ENCODE data around the gene NCR2. TPM values are rescaled to one million over a fixed set of nuclear protein-coding genes. Genes with fewer than 3 reads are reported as not detected.
"Not testable (repeated sequence)": the region's sequence is repeated elsewhere in the genome, so short reads cannot be mapped to it uniquely, and the experiment has no call there.

The NCR2 gene
- total RNA-seq (2014; rRNA removed; shearing (Covaris generic)) = not detected in 2 replicates

DNA sequence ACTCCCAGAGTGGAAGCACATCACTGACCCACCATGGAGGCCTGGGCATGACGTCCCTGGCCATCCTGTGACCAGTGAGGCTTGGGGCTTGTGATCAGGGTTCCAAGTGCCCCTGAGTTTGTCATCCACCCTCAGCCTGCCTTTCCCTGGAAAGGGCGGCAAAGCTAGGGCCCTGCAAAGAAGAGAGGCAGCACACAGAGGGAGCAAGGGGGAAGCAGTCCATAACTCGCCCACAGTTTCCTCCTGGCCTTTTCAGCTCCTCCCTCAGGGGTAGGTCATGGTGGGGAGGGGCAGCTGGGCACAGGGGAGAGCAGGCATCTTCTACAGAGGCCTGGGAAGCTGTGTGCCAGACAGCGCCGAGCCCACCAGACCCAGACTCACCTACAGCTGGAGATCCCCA, at the start of gene NCR2:
TSS of gene NCR2 (plus strand) at position 313 of the 400 bp plus-strand sequence. CDS start 269 bp downstream, outside the sequence.
- DNase-seq (ENCODE audit: low read depth) = no peak

DNA sequence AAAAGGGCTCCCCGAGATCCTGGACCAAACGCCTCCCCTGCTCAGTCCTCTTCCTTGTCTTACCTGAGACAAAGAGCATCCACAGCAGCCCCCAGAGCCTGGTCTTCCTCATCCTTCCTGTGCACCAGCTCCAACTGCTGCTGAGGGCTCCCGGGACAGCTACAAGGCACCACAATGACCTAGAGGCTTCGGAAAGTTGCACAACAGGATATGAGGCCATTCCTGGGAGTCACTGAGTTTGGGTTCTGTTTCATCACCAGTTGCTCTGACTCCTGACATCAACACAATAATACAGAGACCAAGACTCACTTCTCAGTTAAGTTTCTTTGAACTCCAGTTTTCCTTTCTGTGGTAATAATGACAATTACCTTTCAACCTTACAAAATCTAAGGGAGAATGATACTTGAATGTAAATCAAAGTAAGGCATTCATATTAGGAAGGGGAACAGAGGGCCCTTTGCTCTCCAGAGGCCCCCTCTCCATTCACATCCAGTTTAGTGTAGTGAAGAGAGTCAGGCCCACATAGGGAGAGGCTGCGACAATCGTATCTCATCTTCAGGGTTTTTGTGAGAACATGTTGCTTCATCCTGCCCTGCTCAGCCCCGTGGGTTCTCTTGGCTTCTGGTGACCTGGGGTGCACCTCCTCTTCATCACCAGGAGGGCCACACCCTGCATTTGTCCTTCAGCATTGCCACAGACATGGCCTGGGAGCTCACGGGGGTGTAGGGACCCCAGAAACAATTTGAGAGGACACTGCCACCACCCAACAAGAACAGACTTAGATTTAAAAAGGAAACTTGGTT, 48.7 kb upstream of the NCR2 start, which contains the start of gene TREM1:
TSS of gene TREM1 (minus strand) at position 139 of the 803 bp plus-strand sequence. CDS start at position 112, 27 bp downstream.
- peak; percentile 47 for DNase-seq (ENCODE audit: low read depth)

- DNase-seq (ENCODE audit: low read depth) = no peak
Measured at GRCh38 chr6:41288030-41288753, 47.2 kb upstream of the NCR2 start.

- no peak for DNase-seq (ENCODE audit: low read depth)
Measured at GRCh38 chr6:41288754-41289129, 46.7 kb upstream of the NCR2 start.

DNA sequence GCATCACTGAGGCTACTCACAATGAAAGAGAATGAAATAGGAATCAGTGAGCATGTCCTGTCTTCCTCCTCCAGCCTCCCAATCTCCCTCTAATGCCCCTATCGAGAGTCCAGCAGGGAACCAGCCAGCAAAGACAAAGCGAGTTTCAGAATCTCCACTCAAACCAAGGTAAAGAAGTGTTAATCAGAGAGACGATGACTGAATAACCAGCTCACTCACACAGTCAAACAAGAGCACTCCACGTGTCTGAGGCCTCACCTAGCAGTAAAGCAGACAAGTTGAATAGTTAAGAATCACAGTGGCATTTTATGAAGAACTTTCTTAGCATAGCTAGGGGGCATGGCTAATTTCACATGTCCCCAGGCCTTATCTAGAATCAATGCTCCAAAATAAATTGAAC, 45.6 kb upstream of the NCR2 start:
- DNase-seq (ENCODE audit: low read depth) = no peak

- no peak for DNase-seq (ENCODE audit: low read depth)
Measured at GRCh38 chr6:41291717-41292116, 43.7 kb upstream of the NCR2 start.

GRCh38 chr6:41294214-41294872, 41.1 kb upstream of the NCR2 start:
- DNase-seq (ENCODE audit: low read depth) = peak; percentile 35

GRCh38 chr6:41297248-41297647, 38.2 kb upstream of the NCR2 start:
- not testable (repeated sequence) for DNase-seq (ENCODE audit: low read depth)

GRCh38 chr6:41298785-41299502, 36.5 kb upstream of the NCR2 start:
- DNase-seq (ENCODE audit: low read depth) = no peak

DNA sequence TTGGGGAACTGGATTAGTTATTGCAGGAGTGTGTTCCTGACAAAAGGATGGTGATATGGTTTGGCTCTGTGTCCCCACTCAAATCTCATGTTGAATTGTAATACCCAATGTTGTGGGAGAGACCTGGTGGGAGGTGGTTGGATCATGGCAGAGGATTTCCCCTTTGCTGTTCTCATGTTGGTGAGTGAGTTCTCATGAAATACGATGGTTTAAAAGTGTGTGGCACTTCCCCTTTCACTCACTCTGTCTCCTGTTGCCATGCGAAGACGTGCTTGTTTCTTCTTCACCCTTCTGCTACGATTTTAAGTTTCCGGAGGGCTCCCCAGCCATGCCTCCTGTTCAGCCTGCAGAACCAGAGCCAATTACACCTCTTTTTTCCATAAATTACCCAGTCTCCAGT, 32.8 kb upstream of the NCR2 start:
- DNase-seq (ENCODE audit: low read depth) = no peak

GRCh38 chr6:41306187-41306854, 29.1 kb upstream of the NCR2 start:
- DNase-seq (ENCODE audit: low read depth) = peak; percentile 39

DNA sequence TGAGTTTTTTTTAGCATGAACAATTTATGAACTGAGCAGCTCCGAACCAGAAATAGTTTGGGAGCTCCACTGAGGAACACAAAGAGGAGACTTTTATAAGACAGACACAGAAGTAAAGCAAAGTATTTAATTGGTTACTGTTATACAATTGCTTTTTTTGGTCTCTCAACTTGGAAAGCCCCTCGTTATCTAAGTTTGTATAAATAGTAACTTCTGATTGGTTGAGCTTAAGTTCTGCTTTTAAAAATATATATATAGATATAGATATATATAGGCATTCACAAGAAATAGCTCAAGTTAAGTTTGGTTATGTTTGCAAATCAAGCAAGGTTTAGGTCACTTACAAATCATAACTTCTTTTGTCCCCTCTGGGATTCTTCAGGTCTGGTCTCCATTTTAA, 20.2 kb upstream of the NCR2 start:
- DNase-seq (ENCODE audit: low read depth) = no peak

DNA sequence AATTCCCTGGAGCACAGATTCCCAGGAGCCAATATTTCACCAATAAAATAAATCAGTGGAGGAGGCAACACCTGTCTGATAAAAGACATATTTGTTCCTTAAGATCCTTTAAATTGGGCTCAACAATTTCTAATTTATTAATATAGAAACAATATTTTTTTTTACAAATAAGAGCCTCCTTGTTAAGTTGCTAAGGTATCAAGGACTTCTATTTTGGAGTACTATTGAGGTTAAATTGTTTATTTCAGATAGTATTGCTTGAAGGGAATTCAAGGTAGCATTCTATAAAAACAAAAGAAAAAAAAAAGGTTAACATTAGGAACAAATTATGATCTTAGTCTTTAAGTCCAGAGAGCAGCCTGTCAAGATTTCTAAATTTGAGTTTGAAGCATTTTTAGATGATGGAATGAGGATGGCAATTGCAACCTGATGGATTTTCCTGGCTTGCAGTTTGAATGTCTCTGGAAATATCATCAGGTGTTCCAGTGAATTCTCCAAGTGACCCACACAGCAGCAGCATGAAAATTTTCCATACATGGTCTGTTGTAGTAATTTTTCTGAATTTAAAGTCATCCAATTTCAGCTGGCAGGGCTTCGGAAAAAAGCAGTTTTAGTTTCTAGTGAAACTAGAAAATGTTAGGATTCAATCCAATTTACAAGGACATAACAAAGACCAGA, 19.3 kb upstream of the NCR2 start:
- DNase-seq (ENCODE audit: low read depth) = no peak

DNA sequence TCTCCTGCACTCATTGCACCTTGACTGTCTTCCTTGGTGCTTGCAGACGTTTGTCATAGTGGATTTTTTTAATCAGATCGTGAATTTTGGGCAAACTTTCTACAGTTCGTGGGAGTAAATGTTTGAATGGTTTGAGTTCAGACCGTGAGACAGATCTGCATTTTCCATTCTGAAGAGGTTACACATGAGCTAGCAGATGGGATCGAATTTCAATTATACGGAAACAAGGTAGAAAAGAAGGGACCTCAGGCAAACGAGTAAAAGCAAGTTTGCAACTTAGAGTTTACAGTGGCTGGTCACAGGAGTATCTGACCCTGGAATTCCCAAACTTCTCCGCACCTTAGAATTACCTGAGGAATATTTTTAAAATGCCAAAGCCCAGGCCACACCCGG, 17.2 kb upstream of the NCR2 start:
- no peak for DNase-seq (ENCODE audit: low read depth)

- DNase-seq (ENCODE audit: low read depth) = peak; percentile 70
Measured at GRCh38 chr6:41318654-41319565, 16.5 kb upstream of the NCR2 start.

DNA sequence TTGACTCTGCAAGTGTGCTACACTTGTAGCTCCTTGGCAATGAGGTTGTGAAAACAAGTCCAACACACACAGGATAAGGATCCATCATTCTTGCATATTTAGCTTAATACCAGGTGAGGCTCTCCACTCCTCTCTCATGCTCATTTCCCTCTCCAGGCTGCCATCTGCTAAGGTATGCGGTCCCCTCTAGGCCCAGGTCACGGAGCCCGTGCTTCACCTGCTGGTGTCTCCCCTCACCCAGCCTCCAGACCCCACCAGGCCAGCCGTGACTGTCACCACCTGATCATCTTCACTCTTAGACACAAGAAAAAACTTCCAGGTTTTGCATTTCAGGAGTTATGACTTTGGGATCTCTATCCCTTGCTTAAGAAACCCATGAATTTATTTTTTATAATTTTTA, 14.2 kb upstream of the NCR2 start:
- no peak for DNase-seq (ENCODE audit: low read depth)

DNA sequence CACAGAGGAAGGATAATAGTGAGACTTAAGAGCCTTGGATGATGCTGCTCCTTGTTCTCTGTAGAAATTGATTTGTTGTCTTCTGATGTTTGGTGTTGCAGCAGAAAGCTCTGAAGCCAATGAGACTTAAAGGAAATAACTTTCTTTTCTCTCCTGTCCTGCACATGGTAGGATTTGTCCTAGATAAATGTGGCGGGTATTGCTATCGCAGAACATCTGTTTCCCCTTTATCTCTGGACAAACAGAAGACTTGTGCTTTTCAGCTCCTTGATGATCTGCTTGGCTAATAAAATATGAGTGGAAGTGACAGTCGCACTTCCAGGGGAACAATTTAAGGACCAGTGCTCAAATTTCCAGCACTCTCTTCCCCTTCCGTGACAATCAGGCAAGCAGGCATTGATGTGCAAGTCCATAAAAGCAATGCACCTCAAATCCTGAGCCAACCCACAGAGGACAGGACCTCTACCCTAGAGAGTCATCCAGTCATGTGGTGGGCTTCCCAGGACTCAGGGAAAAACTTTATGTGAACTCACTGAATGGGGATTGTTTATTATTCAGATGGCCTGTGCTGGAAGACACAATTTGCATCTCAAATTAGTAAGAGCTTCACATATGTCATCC, 9.9 kb upstream of the NCR2 start:
- no peak for DNase-seq (ENCODE audit: low read depth)

GRCh38 chr6:41326092-41326491, 9.3 kb upstream of the NCR2 start:
- DNase-seq (ENCODE audit: low read depth) = no peak

GRCh38 chr6:41327177-41327576, 8.2 kb upstream of the NCR2 start:
- no peak for DNase-seq (ENCODE audit: low read depth)
